ENCODE results near the gene SFMBT1. TPM values are rescaled to one million over a fixed set of nuclear protein-coding genes. Genes with fewer than 3 reads are reported as not detected.

The SFMBT1 gene
- total RNA-seq, 2 experiments from 2014 or later = 12.9 to 18.1 TPM

DNA sequence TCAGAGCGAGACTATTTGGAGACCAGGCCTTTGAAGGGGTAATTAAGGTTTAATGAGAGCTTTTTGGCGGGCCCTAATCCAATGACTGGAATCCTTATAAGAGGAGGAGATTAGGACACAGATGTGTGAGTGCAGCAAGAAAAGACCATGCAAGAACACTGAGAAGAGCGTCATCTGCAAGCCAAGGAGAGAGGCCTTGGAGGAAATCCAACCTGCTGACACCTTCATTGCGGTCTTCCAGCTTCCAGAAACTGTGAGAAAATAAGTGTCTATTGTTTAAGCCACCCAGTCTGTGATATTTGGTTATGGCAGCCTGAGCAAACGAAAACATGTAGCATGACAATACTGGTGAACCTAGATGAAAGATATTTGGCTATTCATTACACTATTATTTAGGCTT is 188.0 kb downstream of the SFMBT1 start:
- no peak overlapping the region for H3K4me3 ChIP-seq (ENCODE audit: low read depth, low read length, poor library complexity, severe bottlenecking)
- CTCF ChIA-PET (ENCODE audit: unreplicated experiment) = no interaction called here
- POLR2A ChIA-PET = interaction anchor here (0.5 kb wide), 1 partner anchor 465 kb away, joined by 4 read pairs; no protein-coding TSS in a partner anchor
- no peak overlapping the region for H3K27ac ChIP-seq (ENCODE audit: low read depth, low read length, poor library complexity, severe bottlenecking)
- no peaks in the 10 kb centered on the region for H3K79me2 ChIP-seq (ENCODE audit: insufficient read depth, low read depth, low read length)
- H4K20me1 ChIP-seq (ENCODE audit: insufficient read depth, low read length) = no peaks in the 10 kb centered on the region
- H2AFZ ChIP-seq (ENCODE audit: low read length) = no peak overlapping the region
- H3K9me2 ChIP-seq (ENCODE audit: insufficient read depth, low read length) = no peaks in the 10 kb centered on the region
- DNase-seq (ENCODE audit: low spot score) = no peak
- BruUV-seq (replicated peaks) = no TSS peak
- TF ChIP-seq EZH2phosphoT487 (IDR thresholded peaks at IDR 0.05; ENCODE audit: borderline replicate concordance, low read depth, low read length) = no peak
- TF ChIP-seq, protein P1, sequence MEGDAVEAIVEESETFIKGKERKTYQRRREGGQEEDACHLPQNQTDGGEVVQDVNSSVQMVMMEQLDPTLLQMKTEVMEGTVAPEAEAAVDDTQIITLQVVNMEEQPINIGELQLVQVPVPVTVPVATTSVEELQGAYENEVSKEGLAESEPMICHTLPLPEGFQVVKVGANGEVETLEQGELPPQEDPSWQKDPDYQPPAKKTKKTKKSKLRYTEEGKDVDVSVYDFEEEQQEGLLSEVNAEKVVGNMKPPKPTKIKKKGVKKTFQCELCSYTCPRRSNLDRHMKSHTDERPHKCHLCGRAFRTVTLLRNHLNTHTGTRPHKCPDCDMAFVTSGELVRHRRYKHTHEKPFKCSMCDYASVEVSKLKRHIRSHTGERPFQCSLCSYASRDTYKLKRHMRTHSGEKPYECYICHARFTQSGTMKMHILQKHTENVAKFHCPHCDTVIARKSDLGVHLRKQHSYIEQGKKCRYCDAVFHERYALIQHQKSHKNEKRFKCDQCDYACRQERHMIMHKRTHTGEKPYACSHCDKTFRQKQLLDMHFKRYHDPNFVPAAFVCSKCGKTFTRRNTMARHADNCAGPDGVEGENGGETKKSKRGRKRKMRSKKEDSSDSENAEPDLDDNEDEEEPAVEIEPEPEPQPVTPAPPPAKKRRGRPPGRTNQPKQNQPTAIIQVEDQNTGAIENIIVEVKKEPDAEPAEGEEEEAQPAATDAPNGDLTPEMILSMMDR (conservative IDR thresholded peaks at IDR 0.05; ENCODE audit: low read length) = no peak
- no peaks in the 10 kb centered on the region for H3K9me3 ChIP-seq (ENCODE audit: low read length)
- no peak overlapping the region for H3K4me2 ChIP-seq (ENCODE audit: low read length)
- H3K4me1 ChIP-seq (ENCODE audit: insufficient read depth, low read length, poor library complexity, severe bottlenecking) = no peaks in the 10 kb centered on the region
- H3K36me3 ChIP-seq (ENCODE audit: insufficient read depth, low read length) = no peaks in the 10 kb centered on the region
- intact Hi-C loops (cut with micrococcal nuclease; ENCODE audit: unreplicated experiment) = no loop called here

DNA sequence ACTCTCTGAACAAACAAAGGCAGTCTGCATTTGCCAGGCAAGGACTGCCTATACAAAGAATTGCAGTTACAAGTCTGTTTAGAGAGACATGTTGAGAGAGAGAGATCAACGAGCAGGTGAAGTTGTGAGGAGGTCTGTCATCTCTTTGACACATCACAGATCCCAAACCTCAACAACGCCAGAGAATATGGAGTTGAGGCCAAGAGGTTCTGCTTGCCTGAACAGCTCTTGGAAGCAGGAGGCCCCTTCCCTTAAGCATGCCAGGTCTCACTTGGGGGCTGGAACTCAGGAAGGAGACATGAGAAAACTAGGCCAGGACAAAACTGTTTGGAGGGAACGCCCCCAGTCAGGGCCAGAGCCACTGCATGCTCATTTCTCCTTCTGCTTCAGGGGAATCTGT is 188.7 kb downstream of the SFMBT1 start:
- Histone ChIP-seq H3K4me3 (ENCODE audit: low read depth, low read length, poor library complexity, severe bottlenecking) (no peak overlapping the region), H3K79me2 (ENCODE audit: insufficient read depth, low read depth, low read length) (no peaks in the 10 kb centered on the region), H3K9me3 (ENCODE audit: low read length) (no peaks in the 10 kb centered on the region), H2AFZ (ENCODE audit: low read length) (no peak overlapping the region), H3K4me1 (ENCODE audit: insufficient read depth, low read length, poor library complexity, severe bottlenecking) (no peaks in the 10 kb centered on the region), H3K27ac (ENCODE audit: low read depth, low read length, poor library complexity, severe bottlenecking) (no peak overlapping the region), H4K20me1 (ENCODE audit: insufficient read depth, low read length) (no peaks in the 10 kb centered on the region), H3K4me2 (ENCODE audit: low read length) (no peak overlapping the region), H3K36me3 (ENCODE audit: insufficient read depth, low read length) (no peaks in the 10 kb centered on the region), H3K9me2 (ENCODE audit: insufficient read depth, low read length) (no peaks in the 10 kb centered on the region)
- CTCF ChIA-PET (ENCODE audit: unreplicated experiment) = no interaction called here
- no TSS peak for BruUV-seq (replicated peaks)
- TF ChIP-seq EZH2phosphoT487 (IDR thresholded peaks at IDR 0.05; ENCODE audit: borderline replicate concordance, low read depth, low read length) = no peak
- TF ChIP-seq, protein P1 (conservative IDR thresholded peaks at IDR 0.05; ENCODE audit: low read length) = no peak
- no peak for DNase-seq (ENCODE audit: low spot score)
- intact Hi-C loops (cut with micrococcal nuclease; ENCODE audit: unreplicated experiment) = no loop called here
- POLR2A ChIA-PET = interaction anchor here (0.5 to 1.2 kb wide), 3 partner anchors 17 to 466 kb away, joined by 3 to 4 read pairs (median 3); no protein-coding TSS in a partner anchor

- POLR2A ChIA-PET = interaction anchor here (1.1 to 1.2 kb wide), 2 partner anchors 17 to 75 kb away, joined by 3 read pairs; no protein-coding TSS in a partner anchor
- intact Hi-C loops (cut with micrococcal nuclease; ENCODE audit: unreplicated experiment) = no loop called here
Observed at GRCh38 chr3:52856666-52857065, 189.2 kb downstream of the SFMBT1 start.

More at GRCh38 chr3:52856666-52857065, 189.2 kb downstream of the SFMBT1 start:
- H3K9me3 ChIP-seq (ENCODE audit: low read length) = no peaks in the 10 kb centered on the region
- no peak overlapping the region for H3K27ac ChIP-seq (ENCODE audit: low read depth, low read length, poor library complexity, severe bottlenecking)
- H4K20me1 ChIP-seq (ENCODE audit: insufficient read depth, low read length) = no peaks in the 10 kb centered on the region
- no peaks in the 10 kb centered on the region for H3K9me2 ChIP-seq (ENCODE audit: insufficient read depth, low read length)
- H3K4me1 ChIP-seq (ENCODE audit: insufficient read depth, low read length, poor library complexity, severe bottlenecking) = no peaks in the 10 kb centered on the region
- no peak overlapping the region for H3K4me3 ChIP-seq (ENCODE audit: low read depth, low read length, poor library complexity, severe bottlenecking)
- no peak for DNase-seq (ENCODE audit: low spot score)
- H3K36me3 ChIP-seq (ENCODE audit: insufficient read depth, low read length) = peaks cover 3% of the 10 kb centered on the region; the same call in 1 of the 2 replicates
- H3K4me2 ChIP-seq (ENCODE audit: low read length) = no peak overlapping the region
- no TSS peak for BruUV-seq (replicated peaks)
- no peaks in the 10 kb centered on the region for H3K79me2 ChIP-seq (ENCODE audit: insufficient read depth, low read depth, low read length)
- no peak for TF ChIP-seq EZH2phosphoT487 (IDR thresholded peaks at IDR 0.05; ENCODE audit: borderline replicate concordance, low read depth, low read length)
- TF ChIP-seq, protein P1 (conservative IDR thresholded peaks at IDR 0.05; ENCODE audit: low read length) = no peak
- H2AFZ ChIP-seq (ENCODE audit: low read length) = no peak overlapping the region
- CTCF ChIA-PET (ENCODE audit: unreplicated experiment) = no interaction called here

Data from OCI-LY7 (cell line).